Measurements from ENCODE around the gene GPATCH11.

GPATCH11 gene

GRCh38 chr2:37083873-37084794, at the start of gene GPATCH11, which contains the start of gene HEATR5B:
GPATCH11 (plus strand) TSS chr2:37084518; CDS start chr2:37088382, 3,864 bp downstream.
HEATR5B (minus strand) TSS chr2:37084372; CDS start chr2:37083414, 958 bp downstream.
- DNase-seq = peak; percentile 93

GRCh38 chr2:37037771-37038170, 46.5 kb upstream of the GPATCH11 start:
- DNase-seq = no peak

- DNase-seq = no peak
Measured at GRCh38 chr2:37039580-37039979, 44.7 kb upstream of the GPATCH11 start.

GRCh38 chr2:37052600-37053332, 31.6 kb upstream of the GPATCH11 start:
- no peak for DNase-seq

- DNase-seq = no peak
Measured at GRCh38 chr2:37059841-37060240, 24.5 kb upstream of the GPATCH11 start.

- no peak for DNase-seq
Measured at GRCh38 chr2:37060446-37060845, 23.9 kb upstream of the GPATCH11 start.

GRCh38 chr2:37061013-37061711, 23.2 kb upstream of the GPATCH11 start:
- no peak for DNase-seq

GRCh38 chr2:37061776-37062175, 22.5 kb upstream of the GPATCH11 start:
- DNase-seq = no peak

GRCh38 chr2:37068686-37069085, 15.6 kb upstream of the GPATCH11 start:
- DNase-seq = no peak

GRCh38 chr2:37070931-37071330, 13.4 kb upstream of the GPATCH11 start:
- no peak for DNase-seq

- no peak for DNase-seq
Measured at GRCh38 chr2:37080266-37080665, 4.1 kb upstream of the GPATCH11 start.

- DNase-seq = no peak
Measured at GRCh38 chr2:37080689-37081088, 3.6 kb upstream of the GPATCH11 start.

GRCh38 chr2:37084797-37085196, 479 bp downstream of the GPATCH11 start:
- DNase-seq = no peak

GRCh38 chr2:37085731-37086147, 1.4 kb downstream of the GPATCH11 start:
- DNase-seq = peak; percentile 12

- DNase-seq = no peak
Measured at GRCh38 chr2:37090019-37090477, 5.7 kb downstream of the GPATCH11 start.

GRCh38 chr2:37091873-37092272, 7.6 kb downstream of the GPATCH11 start:
- no peak for DNase-seq

- no peak for DNase-seq
Measured at GRCh38 chr2:37096568-37096967, 12.2 kb downstream of the GPATCH11 start.

GRCh38 chr2:37098416-37099118, 14.2 kb downstream of the GPATCH11 start:
- no peak for DNase-seq

- no peak for DNase-seq
Measured at GRCh38 chr2:37100054-37100453, 15.7 kb downstream of the GPATCH11 start.

- no peak for DNase-seq
Measured at GRCh38 chr2:37102588-37102987, 18.3 kb downstream of the GPATCH11 start.

GRCh38 chr2:37104178-37104577, 19.9 kb downstream of the GPATCH11 start:
- no peak for DNase-seq

- no peak for DNase-seq
Measured at GRCh38 chr2:37105150-37105549, 20.8 kb downstream of the GPATCH11 start.
